ENCODE measurements around the gene KMT2B.
A peak's percentile ranks its signal among the peaks of the same experiment; 100 is the strongest.

Gene KMT2B

GRCh38 chr19:35738021-35738886 is 20.5 kb downstream of the KMT2B start:
- TF ChIP-seq EZH2 (IDR thresholded peaks at IDR 0.05; ENCODE audit: borderline replicate concordance, low read length) (no peak), CTCF (IDR thresholded peaks at IDR 0.05; ENCODE audit: low read length) (no peak)
- Histone ChIP-seq H3K9me2 (ENCODE audit: low read depth, low read length) (no peaks in the 10 kb centered on the region), H3K79me2 (ENCODE audit: insufficient read depth, low read length) (no peaks in the 10 kb centered on the region), H3K4me2 (ENCODE audit: low read length) (no peak overlapping the region), H3K27ac (ENCODE audit: low read depth, low read length, poor library complexity, severe bottlenecking) (no peak overlapping the region), H3K27me3 (ENCODE audit: insufficient read depth, low read length) (no peaks in the 10 kb centered on the region), H3K9me3 (ENCODE audit: low read length) (no peaks in the 10 kb centered on the region), H2AFZ (ENCODE audit: low read length) (no peak overlapping the region), H3K4me3 (ENCODE audit: low read depth, low read length, poor library complexity, severe bottlenecking) (no peak overlapping the region), H3F3A (ENCODE audit: insufficient read depth, low read length) (no peaks in the 10 kb centered on the region), H3K4me1 (ENCODE audit: insufficient read depth, low read length, severe bottlenecking) (peaks cover 33% of the 10 kb centered on the region), H3K36me3 (ENCODE audit: insufficient read depth, low read length) (peaks cover 55% of the 10 kb centered on the region), H3K9ac (ENCODE audit: low read length) (no peak overlapping the region), H4K20me1 (ENCODE audit: insufficient read depth, low read length) (no peaks in the 10 kb centered on the region)

- H3K9me3 ChIP-seq (ENCODE audit: low read length), result no peaks in the 10 kb centered on the region
- no peak for TF ChIP-seq CTCF (IDR thresholded peaks at IDR 0.05; ENCODE audit: low read length)
- no peak for TF ChIP-seq EZH2 (IDR thresholded peaks at IDR 0.05; ENCODE audit: borderline replicate concordance, low read length)
- no peak overlapping the region for H3K27ac ChIP-seq (ENCODE audit: low read depth, low read length, poor library complexity, severe bottlenecking)
- no peak overlapping the region for H3K4me3 ChIP-seq (ENCODE audit: low read depth, low read length, poor library complexity, severe bottlenecking)
- no peaks in the 10 kb centered on the region for H3K27me3 ChIP-seq (ENCODE audit: insufficient read depth, low read length)
- peaks cover 39% of the 10 kb centered on the region for H3K4me1 ChIP-seq (ENCODE audit: insufficient read depth, low read length, severe bottlenecking)
- no peaks in the 10 kb centered on the region for H3K9me2 ChIP-seq (ENCODE audit: low read depth, low read length)
- H3F3A ChIP-seq (ENCODE audit: insufficient read depth, low read length), result no peaks in the 10 kb centered on the region
- no peak overlapping the region for H3K9ac ChIP-seq (ENCODE audit: low read length)
- H3K4me2 ChIP-seq (ENCODE audit: low read length), result no peak overlapping the region
- no peak overlapping the region for H2AFZ ChIP-seq (ENCODE audit: low read length)
- no peaks in the 10 kb centered on the region for H3K79me2 ChIP-seq (ENCODE audit: insufficient read depth, low read length)
- peaks cover 49% of the 10 kb centered on the region for H3K36me3 ChIP-seq (ENCODE audit: insufficient read depth, low read length)
- no peaks in the 10 kb centered on the region for H4K20me1 ChIP-seq (ENCODE audit: insufficient read depth, low read length)
Observed at GRCh38 chr19:35738887-35739229, 21.1 kb downstream of the KMT2B start.

- Histone ChIP-seq H3K9ac (ENCODE audit: low read length) (peak overlapping the region; percentile 72), H3K9me2 (ENCODE audit: low read depth, low read length) (no peaks in the 10 kb centered on the region), H3K27ac (ENCODE audit: low read depth, low read length, poor library complexity, severe bottlenecking) (no peak overlapping the region), H3K27me3 (ENCODE audit: insufficient read depth, low read length) (no peaks in the 10 kb centered on the region), H3F3A (ENCODE audit: insufficient read depth, low read length) (no peaks in the 10 kb centered on the region), H3K4me1 (ENCODE audit: insufficient read depth, low read length, severe bottlenecking) (peaks cover 45% of the 10 kb centered on the region), H3K4me2 (ENCODE audit: low read length) (peak overlapping the region; percentile 98), H3K36me3 (ENCODE audit: insufficient read depth, low read length) (peaks cover 42% of the 10 kb centered on the region), H3K79me2 (ENCODE audit: insufficient read depth, low read length) (no peaks in the 10 kb centered on the region), H3K9me3 (ENCODE audit: low read length) (no peaks in the 10 kb centered on the region), H2AFZ (ENCODE audit: low read length) (no peak overlapping the region), H3K4me3 (ENCODE audit: low read depth, low read length, poor library complexity, severe bottlenecking) (peak overlapping the region; percentile 71), H4K20me1 (ENCODE audit: insufficient read depth, low read length) (no peaks in the 10 kb centered on the region)
- TF ChIP-seq EZH2 (IDR thresholded peaks at IDR 0.05; ENCODE audit: borderline replicate concordance, low read length) (no peak), CTCF (IDR thresholded peaks at IDR 0.05; ENCODE audit: low read length) (no peak)
Observed at GRCh38 chr19:35739275-35740107, 21.7 kb downstream of the KMT2B start.

Data from OCI-LY1 (cell line).